HL-60 (cell line): ENCODE data around the gene RHBDF2.

Source experiments
- GABPA ChIP-seq: IDR thresholded peaks from 2 replicates; pipeline ENCODE4 v1.6.1; 2012; ENCODE audit warnings: low read depth
- TF ChIP-seq, protein P1 (sequence below): IDR thresholded peaks from one replicate; pipeline ENCODE4 v1.5.1; 2011; ENCODE audit warnings: low read length, control low read depth, inconsistent platforms; ENCODE audit not compliant: insufficient read depth

DNA sequence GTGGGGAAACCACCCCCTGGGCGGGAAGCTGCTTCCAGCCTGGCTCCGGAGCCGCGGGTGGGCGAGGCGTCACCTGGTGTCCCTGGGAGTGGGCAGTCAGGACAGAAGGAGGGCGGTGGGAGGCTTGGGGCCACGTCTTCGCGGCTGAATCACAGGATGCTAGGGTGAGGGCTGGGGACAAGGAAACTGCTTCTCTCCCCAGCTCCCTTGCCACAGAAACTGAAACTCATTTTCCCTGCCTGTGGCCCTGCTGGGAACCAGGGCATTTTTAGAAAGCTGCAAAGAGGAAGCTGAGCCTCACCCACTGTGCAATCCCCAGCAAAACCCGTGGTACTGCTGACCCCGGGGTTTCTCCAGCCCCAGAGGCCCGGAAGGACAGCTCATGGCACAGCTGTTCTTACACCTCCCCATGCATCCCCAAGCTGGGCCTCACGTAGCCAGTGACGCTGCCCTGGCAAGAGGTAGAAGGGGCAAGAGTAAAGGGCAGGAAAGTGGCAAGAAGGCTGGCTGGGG lies 8.2 kb downstream of the RHBDF2 start:
- TF ChIP-seq GABPA, result 0 out of 2 replicates have a peak, but pooled peaks have one; percentile 50
- TF ChIP-seq, protein P1, sequence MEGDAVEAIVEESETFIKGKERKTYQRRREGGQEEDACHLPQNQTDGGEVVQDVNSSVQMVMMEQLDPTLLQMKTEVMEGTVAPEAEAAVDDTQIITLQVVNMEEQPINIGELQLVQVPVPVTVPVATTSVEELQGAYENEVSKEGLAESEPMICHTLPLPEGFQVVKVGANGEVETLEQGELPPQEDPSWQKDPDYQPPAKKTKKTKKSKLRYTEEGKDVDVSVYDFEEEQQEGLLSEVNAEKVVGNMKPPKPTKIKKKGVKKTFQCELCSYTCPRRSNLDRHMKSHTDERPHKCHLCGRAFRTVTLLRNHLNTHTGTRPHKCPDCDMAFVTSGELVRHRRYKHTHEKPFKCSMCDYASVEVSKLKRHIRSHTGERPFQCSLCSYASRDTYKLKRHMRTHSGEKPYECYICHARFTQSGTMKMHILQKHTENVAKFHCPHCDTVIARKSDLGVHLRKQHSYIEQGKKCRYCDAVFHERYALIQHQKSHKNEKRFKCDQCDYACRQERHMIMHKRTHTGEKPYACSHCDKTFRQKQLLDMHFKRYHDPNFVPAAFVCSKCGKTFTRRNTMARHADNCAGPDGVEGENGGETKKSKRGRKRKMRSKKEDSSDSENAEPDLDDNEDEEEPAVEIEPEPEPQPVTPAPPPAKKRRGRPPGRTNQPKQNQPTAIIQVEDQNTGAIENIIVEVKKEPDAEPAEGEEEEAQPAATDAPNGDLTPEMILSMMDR, result no peak
